Limb (tissue), 2 donors: ENCODE measurements around the gene IRAK1.

Experiments used
- DNase-seq, 2 donors: peaks; one replicate each; pipeline ENCODE4 v3.0.0-alpha.2; 2016; ENCODE audit errors: extremely low spot score in 2 of 2

Gene IRAK1

GRCh38 chrX:154020536-154021115 lies 924 bp upstream of the IRAK1 start:
- no peak for DNase-seq

GRCh38 chrX:154019061-154019621 lies 561 bp downstream of the IRAK1 start:
- no peak for DNase-seq

DNA sequence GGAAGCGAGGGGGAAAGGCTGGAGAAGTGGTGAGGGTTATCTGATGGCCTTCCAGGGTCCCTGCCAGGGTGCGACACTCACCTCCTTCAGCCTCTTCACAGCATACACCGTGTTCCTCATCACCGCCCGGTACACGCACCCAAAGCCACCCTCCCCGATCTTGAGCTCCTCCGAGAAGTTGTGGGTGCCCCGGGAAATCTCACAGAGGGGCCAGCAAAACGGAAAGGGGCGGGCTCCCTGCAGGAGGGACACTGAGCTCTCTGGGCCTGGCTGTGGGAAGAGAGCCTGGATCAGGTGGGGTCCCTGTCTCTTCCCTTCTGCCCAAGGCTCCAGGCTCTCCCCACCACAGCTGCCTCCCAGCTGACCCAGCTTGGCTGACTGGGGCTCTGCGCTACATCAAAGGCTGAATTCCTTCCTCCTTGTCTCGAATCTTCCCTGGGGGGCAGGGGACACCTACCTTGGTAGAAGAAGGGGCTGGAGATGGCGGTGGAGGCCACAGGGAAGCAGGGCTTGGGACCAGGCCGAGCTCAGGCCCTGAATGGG lies 1.1 kb downstream of the IRAK1 start:
- DNase-seq = no peak

GRCh38 chrX:154017766-154018517 lies 1.8 kb downstream of the IRAK1 start:
- no peak for DNase-seq

DNA sequence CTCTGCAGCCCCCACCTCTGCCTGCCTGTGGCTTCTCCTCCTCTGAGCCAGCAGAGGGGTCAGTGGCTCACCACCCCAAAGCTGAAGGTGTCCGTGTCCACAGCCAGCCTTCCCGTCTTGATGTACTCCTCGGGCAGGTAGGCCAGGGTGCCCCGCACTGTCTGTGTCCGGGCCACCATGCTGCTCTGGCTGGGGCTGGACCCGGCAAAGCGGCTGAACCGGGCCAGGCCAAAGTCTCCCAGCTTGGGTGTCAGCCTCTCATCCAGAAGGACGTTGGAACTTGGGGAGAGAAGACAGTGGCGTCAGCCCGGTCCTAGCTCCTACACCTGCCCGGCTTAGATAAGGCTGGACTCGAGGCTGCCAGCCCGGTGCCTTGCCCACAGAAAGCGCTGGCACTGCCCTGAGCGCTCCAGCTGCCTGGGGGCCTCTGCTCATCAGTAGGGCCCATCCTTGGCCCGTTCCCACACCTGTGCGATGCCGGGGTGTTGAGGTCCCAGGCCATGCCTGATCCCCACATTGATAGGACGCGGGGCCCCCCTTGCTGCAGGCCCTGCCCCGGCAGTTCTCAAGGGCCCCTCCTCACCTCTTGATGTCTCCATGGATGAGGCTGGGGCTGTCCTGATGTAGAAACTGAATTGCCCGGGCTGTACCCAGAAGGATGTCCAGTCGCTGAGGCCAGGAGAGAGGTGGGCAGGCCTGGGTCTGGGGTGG lies 3.2 kb downstream of the IRAK1 start:
- no peak for DNase-seq

DNA sequence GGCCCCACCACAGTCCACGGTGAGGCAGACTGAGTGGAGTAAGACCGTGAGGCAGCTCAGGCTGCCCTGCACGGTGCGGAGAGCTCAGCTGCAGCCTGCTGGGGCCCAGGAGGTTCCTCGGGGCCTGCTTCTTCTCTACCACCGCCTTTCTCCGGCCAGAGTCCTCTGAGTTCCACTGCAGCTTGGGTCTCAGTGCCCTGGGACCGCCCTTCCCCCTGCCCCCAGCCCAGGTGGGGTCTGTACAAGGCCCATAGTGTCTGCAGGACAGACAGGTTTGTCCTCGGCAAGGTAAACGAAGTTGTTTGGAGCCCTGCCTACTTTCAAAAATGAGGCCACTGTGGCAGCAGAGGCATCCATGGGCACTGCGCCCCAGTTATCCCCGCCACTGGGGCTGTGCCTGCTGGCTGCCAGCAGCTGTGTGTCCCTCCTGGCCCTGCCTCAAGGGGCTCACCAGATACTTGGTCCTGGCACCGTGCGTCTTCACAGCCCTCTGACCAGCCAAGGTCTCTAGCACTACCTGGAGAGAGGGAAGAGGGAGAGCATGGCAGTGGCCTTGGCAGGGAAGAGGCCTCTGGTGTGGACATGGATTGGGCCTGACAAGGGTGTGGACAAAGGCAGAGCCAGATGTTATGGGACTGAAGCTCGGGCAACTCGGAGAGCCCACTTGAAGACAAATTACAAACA lies 4.0 kb downstream of the IRAK1 start:
- no peak for DNase-seq

DNA sequence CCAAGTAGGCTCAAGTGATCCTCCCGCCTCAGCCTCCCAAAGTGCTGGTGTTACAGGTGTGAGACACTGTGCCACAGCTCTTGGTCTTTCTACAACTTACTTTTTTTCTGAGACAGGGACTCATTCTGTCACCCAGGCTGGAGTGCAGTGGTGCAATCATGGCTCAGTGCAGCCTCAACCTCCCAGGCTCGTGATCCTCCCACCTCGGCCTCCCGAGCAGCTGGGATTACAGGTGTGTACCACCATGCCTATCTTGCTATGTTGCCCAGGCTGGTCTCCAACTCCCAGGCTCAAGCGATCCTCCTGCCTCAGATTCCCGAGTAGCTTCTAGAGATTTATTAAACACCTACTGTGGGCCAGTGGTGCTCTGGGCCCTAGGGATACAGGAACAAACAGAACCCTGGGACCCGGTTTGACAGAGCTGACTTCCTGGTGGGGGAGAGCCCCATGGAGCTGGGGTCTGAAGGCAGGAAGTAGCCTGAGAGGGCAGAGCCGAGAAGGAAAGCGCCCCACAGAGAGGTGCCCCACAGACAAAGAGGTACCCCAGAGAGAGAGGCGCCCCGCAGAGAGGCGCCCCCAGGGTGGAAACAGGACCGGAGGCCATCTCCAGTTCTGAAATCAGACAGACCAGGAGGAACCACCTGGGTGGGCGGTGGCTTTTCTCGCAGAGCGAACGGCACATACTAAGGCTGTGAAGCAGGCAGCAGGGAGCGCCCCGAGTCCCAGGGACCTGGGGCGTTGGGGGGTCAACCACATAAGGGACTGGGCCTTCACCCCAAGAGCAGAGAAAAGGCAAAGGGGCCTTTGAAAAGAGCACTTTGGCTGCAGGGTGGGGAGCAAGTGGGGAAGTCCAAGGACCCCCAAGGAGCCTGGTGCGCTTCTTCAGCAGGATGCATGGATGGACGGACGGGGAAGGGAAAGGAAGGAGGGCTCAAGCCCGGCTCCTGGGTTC lies 5.0 kb downstream of the IRAK1 start:
- DNase-seq = no peak

- DNase-seq = peak; percentile 28 to 62
Measured at GRCh38 chrX:154013614-154014360, 5.9 kb downstream of the IRAK1 start.

- DNase-seq = no peak
Measured at GRCh38 chrX:154013001-154013421, 6.7 kb downstream of the IRAK1 start.

DNA sequence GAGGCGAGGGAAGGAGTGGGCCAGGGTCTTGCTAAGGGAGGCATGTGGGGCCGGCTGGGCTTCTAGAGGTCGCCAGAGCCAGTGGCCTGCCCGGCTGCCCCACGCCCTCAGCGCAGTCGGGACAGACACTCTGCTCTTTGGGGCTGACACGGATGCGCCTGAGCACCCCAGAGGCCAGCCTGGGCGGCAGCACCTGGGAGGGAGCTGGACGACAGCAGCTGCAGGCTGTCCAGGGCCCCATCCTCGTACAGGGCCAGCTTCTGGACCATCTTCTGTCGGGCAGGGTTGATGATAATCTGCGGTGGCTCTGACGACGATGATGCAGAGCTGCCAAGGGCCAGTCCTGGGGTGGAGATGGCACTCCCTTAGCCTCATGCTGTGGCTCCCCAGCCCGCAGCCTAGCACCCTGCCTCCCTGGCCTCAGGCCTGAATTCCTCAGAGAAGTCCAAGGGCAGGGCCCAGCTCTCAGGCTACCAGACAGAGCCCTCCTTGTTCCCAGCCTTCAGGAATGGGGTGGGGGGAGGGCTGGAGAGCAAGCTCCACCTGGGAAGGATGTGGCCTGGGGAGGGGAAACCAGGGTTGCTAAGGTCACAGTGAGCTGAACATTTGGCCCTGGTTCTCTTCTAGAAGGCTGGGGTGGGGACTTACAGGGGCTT lies 7.2 kb downstream of the IRAK1 start:
- DNase-seq = peak in 1 of 2 donors; percentile 43

GRCh38 chrX:154011376-154012335 lies 8.0 kb downstream of the IRAK1 start:
- no peak for DNase-seq

- no peak for DNase-seq
Measured at GRCh38 chrX:154010330-154011087, 9.2 kb downstream of the IRAK1 start.

DNA sequence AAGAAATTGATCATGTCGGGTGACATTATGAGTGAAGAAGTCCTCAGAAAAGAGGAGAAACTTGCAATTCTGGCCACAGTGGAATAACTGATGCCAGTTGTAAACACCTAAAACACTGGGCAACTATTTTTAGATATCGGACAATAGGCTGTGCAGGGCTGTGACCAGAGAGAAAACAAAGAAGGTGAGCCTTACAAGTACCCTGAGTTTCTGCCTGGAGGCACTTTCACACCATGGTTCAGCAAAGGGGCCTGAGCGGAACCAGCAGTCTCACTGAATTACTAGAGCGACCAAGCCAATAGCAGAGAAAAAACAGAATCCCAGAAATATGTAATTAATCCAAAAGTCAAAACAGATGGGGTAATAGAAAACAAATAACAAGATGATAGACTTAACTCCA lies 11.2 kb downstream of the IRAK1 start:
- no peak for DNase-seq

DNA sequence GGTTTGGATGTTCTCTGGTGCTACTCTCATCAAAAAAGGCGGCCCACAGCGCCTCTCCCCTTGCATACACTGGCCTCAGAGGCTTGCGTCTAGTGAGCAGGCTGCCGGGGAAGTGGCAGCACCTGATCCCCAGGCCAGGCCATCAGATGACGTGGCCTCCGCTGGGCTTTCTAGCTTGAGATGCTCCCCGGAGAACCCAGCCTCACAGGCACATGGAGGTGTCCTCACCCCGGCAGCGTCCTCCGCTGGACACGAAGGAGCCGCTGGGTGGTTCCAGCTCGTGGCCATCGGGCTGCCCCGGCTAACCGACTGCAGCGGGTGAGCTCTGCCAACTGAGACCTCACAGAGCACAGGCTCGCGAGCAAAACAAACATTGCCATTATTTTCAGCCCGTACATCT lies 12.8 kb downstream of the IRAK1 start:
- DNase-seq = no peak

- DNase-seq = no peak
Measured at GRCh38 chrX:154004315-154004714, 15.4 kb downstream of the IRAK1 start.

DNA sequence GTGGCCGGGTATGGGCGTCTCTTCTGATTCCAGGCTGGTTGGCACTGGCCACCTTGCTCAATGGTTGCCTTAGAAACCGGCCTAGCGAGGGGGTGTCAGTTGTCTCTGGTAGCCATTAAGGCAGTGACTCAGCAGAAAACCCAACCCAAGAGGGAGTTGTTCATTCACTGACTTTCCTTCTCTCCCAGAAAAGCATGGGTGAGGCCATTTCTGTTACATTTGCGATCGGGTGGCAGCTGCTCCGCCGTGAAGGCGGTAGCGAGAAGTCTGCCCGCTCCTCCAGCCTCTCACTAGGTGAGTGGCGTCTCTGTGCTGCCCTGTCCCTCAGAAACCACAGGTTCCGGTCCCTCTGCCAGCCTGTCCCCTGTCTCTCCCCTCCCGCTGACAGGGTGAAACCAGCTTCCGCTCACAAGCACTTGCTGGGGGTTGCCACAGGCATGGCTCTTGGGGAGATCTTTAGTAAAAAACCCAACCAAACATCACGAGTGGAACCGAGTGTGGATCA lies 17.4 kb downstream of the IRAK1 start:
- no peak for DNase-seq

DNA sequence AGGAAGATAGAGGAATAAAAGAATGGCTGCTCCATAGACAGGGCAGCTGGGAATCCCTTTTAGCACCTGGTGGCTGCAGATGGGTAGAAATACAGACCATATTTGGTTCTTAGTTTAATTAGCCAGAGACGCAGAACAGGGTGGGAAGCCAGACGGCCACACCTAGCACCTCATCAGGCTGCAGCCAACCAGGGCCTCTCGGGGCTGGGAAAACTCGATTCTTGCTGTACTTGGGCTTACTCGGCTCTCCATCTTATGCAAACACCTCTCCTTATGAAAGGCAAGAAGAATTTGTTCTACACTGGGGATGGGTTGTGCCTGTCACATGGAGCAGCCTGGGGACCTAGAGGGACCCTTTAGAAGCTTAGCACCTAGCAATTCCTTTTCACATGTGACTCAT lies 19.7 kb downstream of the IRAK1 start:
- no peak for DNase-seq
